K562 (cell line): Measurements from ENCODE around the gene KARS1. TPM values are rescaled to one million over a fixed set of nuclear protein-coding genes. Genes with fewer than 3 reads are reported as not detected.

ENCODE experiments used
- CBX5 ChIP-seq: IDR thresholded peaks from 2 replicates; pipeline ENCODE4 v1.6.1; 2014; ENCODE audit warnings: low read depth, borderline replicate concordance
- CHD4 ChIP-seq: fragments of 200-600 bp; sonication (generic); IDR thresholded peaks from 3 replicates; pipeline ENCODE4 v1.6.1; 2012; ENCODE audit warnings: low read depth, mild to moderate bottlenecking, mixed read lengths, low read length, inconsistent platforms; ENCODE audit not compliant: insufficient read depth, insufficient replicate concordance, poor library complexity, severe bottlenecking
- LARP7 ChIP-seq: fragments of 450-650 bp; IDR thresholded peaks from 2 replicates; pipeline ENCODE4 v1.6.1; 2016
- MAFK ChIP-seq: IDR thresholded peaks from 2 replicates; pipeline ENCODE4 v1.6.1; 2011; ENCODE audit warnings: low read length, improper control_type of control experiment
- MAZ ChIP-seq, 2 experiments: fragments of 450-650 bp in 1 of 2; sonication (generic) in 1 of 2; formaldehyde crosslinking; IDR thresholded peaks in 1 of 2; conservative IDR thresholded peaks in 1 of 2; 2 replicates each; pipeline versions ENCODE4 v1.4.0 to v1.5.0; 2020; ENCODE audit warnings: mild to moderate bottlenecking in 1 of 2, missing genetic modification reagents in 1 of 2
- MECOM ChIP-seq: fragments of 250-450 bp; sonication (Bioruptor Pico); IDR thresholded peaks from 2 replicates; pipeline ENCODE4 v1.8.0; 2022; ENCODE audit warnings: inconsistent platforms
- MYBL2 ChIP-seq, 2 experiments: fragments of 450-650 bp in 1 of 2; sonication (generic) in 1 of 2; formaldehyde crosslinking in 1 of 2; IDR thresholded peaks; 2 replicates each; pipeline versions ENCODE4 v1.6.1 to v1.8.1; 2017 to 2022; ENCODE audit warnings: borderline replicate concordance in 1 of 2, inconsistent platforms in 1 of 2, low read depth in 1 of 2, mild to moderate bottlenecking in 1 of 2, missing genetic modification reagents in 1 of 2, moderate library complexity in 1 of 2
- MYNN ChIP-seq, 2 experiments: sonication (generic); formaldehyde crosslinking in 1 of 2; IDR thresholded peaks; 2 replicates each; pipeline versions ENCODE4 v1.5.0 to v1.6.1; 2016 to 2020; ENCODE audit warnings: antibody characterized with exemption in 1 of 2, missing genetic modification reagents in 1 of 2
- POLR3A ChIP-seq: IDR thresholded peaks from 2 replicates; pipeline ENCODE4 v1.6.1; 2011; ENCODE audit warnings: borderline replicate concordance, mild to moderate bottlenecking, moderate library complexity; ENCODE audit not compliant: insufficient read length, insufficient read depth; ENCODE audit errors: extremely low read depth
- SNIP1 ChIP-seq: fragments of 450-650 bp; IDR thresholded peaks from 2 replicates; pipeline ENCODE4 v1.7.1; 2017; ENCODE audit warnings: low read depth, mild to moderate bottlenecking
- SRSF9 ChIP-seq: fragments of 200-400 bp; formaldehyde crosslinking; IDR thresholded peaks from 2 replicates; pipeline ENCODE4 v1.6.1; 2017; ENCODE audit warnings: low read depth, low read length, borderline replicate concordance
- TRIM25 ChIP-seq: fragments of 450-650 bp; IDR thresholded peaks from 2 replicates; pipeline ENCODE4 v1.7.0; 2016; ENCODE audit warnings: borderline replicate concordance
- YBX1 ChIP-seq: fragments of 450-650 bp; IDR thresholded peaks from 2 replicates; pipeline ENCODE4 v1.7.1; 2016; ENCODE audit warnings: mild to moderate bottlenecking
- ZFP36 ChIP-seq: fragments of 150-350 bp; IDR thresholded peaks from 2 replicates; pipeline ENCODE4 v1.6.1; 2018; ENCODE audit warnings: low read length, low read depth; ENCODE audit not compliant: partially characterized antibody
- ZHX1 ChIP-seq: fragments of 150-350 bp; conservative IDR thresholded peaks from 2 replicates; pipeline ENCODE4 v1.6.1; 2014; ENCODE audit warnings: low read length
- ZNF224 ChIP-seq: sonication (generic); formaldehyde crosslinking; IDR thresholded peaks from 2 replicates; pipeline ENCODE4 v1.8.0; 2022; ENCODE audit warnings: mild to moderate bottlenecking, missing genetic modification reagents
- polyA plus RNA-seq, 8 experiments: library from polyadenylated mRNA; depleted of rRNA in 4 of 8; stranded (reverse) in 5 of 8; unstranded in 3 of 8; fragments of >200 nt; fragmentation: Nextera tagmentation in 2 of 8; fragmentation: Illumina TruSeq in 1 of 8; extraction: Ambion mirVana in 2 of 8; extraction: Trizol in 1 of 8; gene quantifications; 2 replicates each; pipeline versions ENCODE4 v1.2.1 to v1.2.3, GENCODE V29; 2011 to 2014; ENCODE audit warnings: inconsistent platforms in 1 of 8, missing spikeins in 1 of 8
- total RNA-seq, 7 experiments: library from RNA; depleted of rRNA in 6 of 7; stranded (reverse); fragments of >200 nt in 6 of 7; fragmentation: Illumina TruSeq in 2 of 7; extraction: Trizol in 2 of 7; gene quantifications; 2 replicates each; pipeline versions ENCODE4 v1.2.1 to v1.2.3, GENCODE V29; 2011 to 2021; ENCODE audit warnings: low replicate concordance in 1 of 7
- TF ChIP-seq, protein P1 (sequence below): sonication (generic); formaldehyde crosslinking; IDR thresholded peaks from 2 replicates; pipeline ENCODE4 v1.8.0; 2022; ENCODE audit warnings: mild to moderate bottlenecking, missing genetic modification reagents
- TF ChIP-seq, protein P2 (sequence below): fragments of 250-450 bp; sonication (Bioruptor Pico); IDR thresholded peaks from 2 replicates; pipeline ENCODE4 v1.8.0; 2022; ENCODE audit warnings: moderate library complexity, mild to moderate bottlenecking, inconsistent platforms
- TF ChIP-seq, protein P3 (sequence below), 2 experiments: fragments of 200-800 bp in 1 of 2; sonication (Bioruptor generic) in 1 of 2; sonication (generic) in 1 of 2; formaldehyde crosslinking in 1 of 2; IDR thresholded peaks in 1 of 2; conservative IDR thresholded peaks in 1 of 2; 2 replicates each; pipeline versions ENCODE4 v1.5.0 to v1.6.1; 2016 to 2020; ENCODE audit warnings: missing compliant biosample characterization in 1 of 2, missing genetic modification characterization in 1 of 2, missing genetic modification reagents in 1 of 2

KARS1 gene
- total and polyA plus RNA-seq, 9 of the 15 experiments (the other 6 are each of a cell fraction or from before 2014, with no cell fraction given) = 223 to 386 (median 304) TPM

DNA sequence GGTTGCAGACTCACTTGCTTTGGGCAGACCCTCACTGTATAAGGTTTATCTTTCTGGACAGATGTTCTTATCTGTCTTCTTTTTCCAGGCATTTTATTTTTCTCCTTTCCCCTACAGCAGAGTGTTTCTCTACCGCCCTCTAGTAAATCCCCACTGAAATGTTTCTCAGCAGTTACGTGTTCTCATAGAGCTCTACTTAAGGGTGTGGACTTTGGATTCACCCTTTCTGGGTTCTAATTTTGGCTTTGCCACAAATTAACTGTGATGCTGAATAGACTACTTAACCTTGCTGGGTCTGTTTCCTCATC, 26.3 kb downstream of the KARS1 start (continued):
- TF ChIP-seq, protein P1, sequence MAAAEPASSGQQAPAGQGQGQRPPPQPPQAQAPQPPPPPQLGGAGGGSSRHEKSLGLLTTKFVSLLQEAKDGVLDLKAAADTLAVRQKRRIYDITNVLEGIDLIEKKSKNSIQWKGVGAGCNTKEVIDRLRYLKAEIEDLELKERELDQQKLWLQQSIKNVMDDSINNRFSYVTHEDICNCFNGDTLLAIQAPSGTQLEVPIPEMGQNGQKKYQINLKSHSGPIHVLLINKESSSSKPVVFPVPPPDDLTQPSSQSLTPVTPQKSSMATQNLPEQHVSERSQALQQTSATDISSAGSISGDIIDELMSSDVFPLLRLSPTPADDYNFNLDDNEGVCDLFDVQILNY = no peak
- TF ChIP-seq, protein P2, sequence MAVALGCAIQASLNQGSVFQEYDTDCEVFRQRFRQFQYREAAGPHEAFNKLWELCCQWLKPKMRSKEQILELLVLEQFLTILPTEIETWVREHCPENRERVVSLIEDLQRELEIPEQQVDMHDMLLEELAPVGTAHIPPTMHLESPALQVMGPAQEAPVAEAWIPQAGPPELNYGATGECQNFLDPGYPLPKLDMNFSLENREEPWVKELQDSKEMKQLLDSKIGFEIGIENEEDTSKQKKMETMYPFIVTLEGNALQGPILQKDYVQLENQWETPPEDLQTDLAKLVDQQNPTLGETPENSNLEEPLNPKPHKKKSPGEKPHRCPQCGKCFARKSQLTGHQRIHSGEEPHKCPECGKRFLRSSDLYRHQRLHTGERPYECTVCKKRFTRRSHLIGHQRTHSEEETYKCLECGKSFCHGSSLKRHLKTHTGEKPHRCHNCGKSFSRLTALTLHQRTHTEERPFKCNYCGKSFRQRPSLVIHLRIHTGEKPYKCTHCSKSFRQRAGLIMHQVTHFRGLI (CRISPR knock-in tag) = peak; percentile 65; the same call in 1 of the 2 replicates
- TF ChIP-seq SNIP1 (0 out of 2 replicates have a peak, but pooled peaks have one; percentile 17), MAFK (no peak), ZFP36 (no peak), ZHX1 (no peak), SRSF9 (no peak), CBX5 (no peak), MYNN (IDR thresholded peaks at IDR 0.05) (0 out of 2 replicates have a peak, but pooled peaks have one; percentile 15), MYNN (CRISPR knock-in tag; IDR thresholded peaks at IDR 0.05) (no peak), ZNF224 (CRISPR knock-in tag) (no peak), MECOM (CRISPR knock-in tag) (no peak), LARP7 (no peak), YBX1 (no peak), MAZ (CRISPR knock-in tag; conservative IDR thresholded peaks at IDR 0.05 in 1 of 2, IDR thresholded peaks at IDR 0.05 in 1 of 2) (peak; percentile 17 to 60; a peak in 1 of 4 replicates), TRIM25 (no peak), CHD4 (no peak), MYBL2 (IDR thresholded peaks at IDR 0.05; ENCODE audit: low read depth) (no peak), MYBL2 (CRISPR knock-in tag; IDR thresholded peaks at IDR 0.05; ENCODE audit: borderline replicate concordance) (no peak), POLR3A (no peak)
- TF ChIP-seq, protein P3, sequence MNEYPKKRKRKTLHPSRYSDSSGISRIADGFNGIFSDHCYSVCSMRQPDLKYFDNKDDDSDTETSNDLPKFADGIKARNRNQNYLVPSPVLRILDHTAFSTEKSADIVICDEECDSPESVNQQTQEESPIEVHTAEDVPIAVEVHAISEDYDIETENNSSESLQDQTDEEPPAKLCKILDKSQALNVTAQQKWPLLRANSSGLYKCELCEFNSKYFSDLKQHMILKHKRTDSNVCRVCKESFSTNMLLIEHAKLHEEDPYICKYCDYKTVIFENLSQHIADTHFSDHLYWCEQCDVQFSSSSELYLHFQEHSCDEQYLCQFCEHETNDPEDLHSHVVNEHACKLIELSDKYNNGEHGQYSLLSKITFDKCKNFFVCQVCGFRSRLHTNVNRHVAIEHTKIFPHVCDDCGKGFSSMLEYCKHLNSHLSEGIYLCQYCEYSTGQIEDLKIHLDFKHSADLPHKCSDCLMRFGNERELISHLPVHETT (CRISPR knock-in tag; conservative IDR thresholded peaks at IDR 0.05 in 1 of 2, IDR thresholded peaks at IDR 0.05 in 1 of 2) = 0 out of 4 replicates have a peak, but pooled peaks of 1 of the 2 experiments have one; percentile 40
